ENCODE results near the gene TRMT1.

- TF ChIP-seq CTCF (conservative IDR thresholded peaks at IDR 0.05 in 1 of 2, IDR thresholded peaks at IDR 0.05 in 1 of 2; ENCODE audit: low read depth in 1 of 2, low read length in 2 of 2) (peak in 1 of 2 donors; percentile 19), EZH2 (IDR thresholded peaks at IDR 0.05; ENCODE audit: low read length, missing control alignments) (no peak)
These were observed 36.5 kb upstream of the TRMT1 start for GRCh38 chr19:13152974-13153568.

All from fibroblast of lung (primary cell).